Stimulated activated CD4-positive, alpha-beta T cell treated with anti-CD3 and anti-CD28 coated beads, TNF-alpha, amount 100 ng/mL, for 4 hours (primary cell): ENCODE results near the gene PIGQ.

Experiments
- DNase-seq, 3 experiments: peaks; one replicate each; pipeline ENCODE4 v3.0.0-alpha.2; 2020; ENCODE audit warnings: low read depth in 3 of 3

Gene PIGQ

DNA sequence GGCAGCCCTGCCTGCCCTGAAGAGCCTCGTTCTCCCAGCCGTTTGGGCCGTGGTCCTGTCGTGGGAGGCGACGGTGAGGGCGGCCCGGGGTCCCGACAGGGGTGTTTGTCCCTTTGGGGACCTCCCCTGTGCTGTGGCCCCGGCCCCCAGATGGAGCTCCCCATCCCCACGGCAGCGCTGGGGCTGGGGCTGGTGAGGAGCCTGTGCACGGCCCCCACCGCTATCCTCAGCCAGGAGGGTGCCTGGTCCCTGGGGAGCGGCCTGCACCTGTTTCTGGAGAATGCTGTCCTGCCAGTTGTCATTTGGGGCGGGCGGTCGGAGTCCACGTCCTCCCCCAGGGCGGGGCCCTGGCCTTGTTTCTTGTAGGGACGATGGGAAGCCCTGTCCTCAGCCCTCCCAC is 35.6 kb upstream of the PIGQ start:
- no peak for DNase-seq

DNA sequence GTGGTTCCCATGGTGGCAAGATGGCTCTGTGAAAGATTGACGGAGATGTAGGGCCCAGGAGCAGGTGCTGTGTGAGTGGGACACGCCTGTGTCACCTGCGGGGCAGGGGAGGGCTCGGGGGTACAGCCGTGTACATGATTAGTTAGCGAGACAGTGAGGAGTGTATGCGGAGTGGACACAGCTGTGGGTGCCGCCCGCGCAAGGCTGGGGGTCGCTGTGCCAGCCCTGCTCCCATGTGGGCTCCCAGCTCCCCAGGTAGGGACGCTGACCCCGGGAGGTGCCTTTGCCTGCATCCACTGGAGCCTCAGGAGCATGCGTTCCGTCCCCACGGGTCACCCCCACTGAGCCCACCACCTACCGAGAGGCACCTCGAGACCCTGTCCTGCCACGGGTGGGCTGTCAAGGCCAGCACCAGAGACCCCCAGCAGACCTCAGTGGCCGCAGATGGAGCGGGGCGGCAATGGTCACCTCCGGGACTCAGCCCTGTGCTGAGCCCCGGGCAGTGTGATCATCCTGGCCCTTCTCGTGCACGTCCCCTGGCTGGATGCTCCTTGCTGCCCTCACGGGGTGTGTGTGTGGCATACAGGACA is 34.8 kb upstream of the PIGQ start:
- no peak for DNase-seq

DNA sequence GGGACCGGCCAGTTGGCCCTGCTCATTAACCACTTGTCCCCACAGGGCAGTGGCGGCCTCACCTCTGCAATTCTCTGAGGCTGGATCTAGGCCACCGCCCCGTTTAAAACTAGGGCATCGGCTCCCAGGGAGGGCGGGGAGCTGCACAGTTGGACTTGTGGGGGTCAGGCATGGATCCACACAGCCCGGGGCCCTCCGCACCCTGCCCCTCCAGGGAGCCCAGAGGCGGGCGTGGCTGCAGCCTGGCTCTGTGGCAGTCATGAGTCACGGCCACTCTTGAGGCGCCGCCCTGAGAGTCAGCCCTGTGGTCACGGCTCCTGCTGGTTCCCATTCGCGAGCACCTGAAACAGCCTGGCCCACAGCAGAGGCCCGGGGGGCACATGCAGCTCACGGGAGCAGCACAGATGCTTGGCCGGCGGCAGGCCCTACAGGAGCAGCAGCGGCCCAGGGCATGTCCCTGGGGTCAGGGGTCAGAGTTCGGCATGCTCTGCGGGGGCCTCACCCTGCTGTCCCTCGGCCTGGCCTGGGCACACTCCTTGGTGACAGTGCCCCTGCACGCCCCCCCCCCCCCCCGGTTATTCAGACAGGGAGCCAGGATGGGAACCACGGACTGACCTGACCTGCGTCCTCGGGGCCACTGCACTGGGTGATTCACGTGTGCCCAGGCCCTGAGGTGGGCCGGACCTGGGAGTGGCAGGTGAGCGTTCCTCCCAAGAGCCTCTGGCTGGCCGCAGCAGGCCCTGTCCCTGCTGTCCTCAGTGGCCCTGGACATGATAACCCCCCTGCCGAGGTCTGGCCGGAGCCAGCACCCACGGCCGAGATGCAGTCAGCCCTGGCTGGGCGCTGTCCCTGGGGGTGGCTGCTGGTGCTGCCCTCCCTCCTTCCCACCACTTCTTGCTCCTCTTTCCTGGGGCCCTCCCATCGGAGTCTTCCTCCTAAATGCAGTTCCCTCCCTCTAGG is 34.0 kb upstream of the PIGQ start:
- no peak for DNase-seq

DNA sequence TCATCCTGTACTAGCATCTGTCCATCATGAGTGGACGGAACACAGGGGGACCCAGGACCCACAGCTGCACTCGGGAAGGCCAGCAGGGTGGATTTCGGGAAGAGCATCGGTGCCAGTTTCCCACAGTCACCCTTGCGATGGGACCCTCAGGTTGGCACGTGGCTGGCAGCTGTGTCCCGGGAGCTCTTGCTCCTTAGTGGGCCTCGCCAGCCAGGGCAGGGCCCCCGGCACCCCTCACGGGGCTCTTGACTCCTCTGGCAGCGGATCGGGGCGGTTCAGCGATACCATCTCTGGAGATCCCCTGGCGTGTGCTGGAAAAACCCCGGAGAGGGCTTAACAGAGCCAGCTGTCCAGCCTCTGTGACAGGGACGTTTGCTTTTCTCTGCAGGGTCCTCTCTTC is 33.0 kb upstream of the PIGQ start:
- no peak for DNase-seq

DNA sequence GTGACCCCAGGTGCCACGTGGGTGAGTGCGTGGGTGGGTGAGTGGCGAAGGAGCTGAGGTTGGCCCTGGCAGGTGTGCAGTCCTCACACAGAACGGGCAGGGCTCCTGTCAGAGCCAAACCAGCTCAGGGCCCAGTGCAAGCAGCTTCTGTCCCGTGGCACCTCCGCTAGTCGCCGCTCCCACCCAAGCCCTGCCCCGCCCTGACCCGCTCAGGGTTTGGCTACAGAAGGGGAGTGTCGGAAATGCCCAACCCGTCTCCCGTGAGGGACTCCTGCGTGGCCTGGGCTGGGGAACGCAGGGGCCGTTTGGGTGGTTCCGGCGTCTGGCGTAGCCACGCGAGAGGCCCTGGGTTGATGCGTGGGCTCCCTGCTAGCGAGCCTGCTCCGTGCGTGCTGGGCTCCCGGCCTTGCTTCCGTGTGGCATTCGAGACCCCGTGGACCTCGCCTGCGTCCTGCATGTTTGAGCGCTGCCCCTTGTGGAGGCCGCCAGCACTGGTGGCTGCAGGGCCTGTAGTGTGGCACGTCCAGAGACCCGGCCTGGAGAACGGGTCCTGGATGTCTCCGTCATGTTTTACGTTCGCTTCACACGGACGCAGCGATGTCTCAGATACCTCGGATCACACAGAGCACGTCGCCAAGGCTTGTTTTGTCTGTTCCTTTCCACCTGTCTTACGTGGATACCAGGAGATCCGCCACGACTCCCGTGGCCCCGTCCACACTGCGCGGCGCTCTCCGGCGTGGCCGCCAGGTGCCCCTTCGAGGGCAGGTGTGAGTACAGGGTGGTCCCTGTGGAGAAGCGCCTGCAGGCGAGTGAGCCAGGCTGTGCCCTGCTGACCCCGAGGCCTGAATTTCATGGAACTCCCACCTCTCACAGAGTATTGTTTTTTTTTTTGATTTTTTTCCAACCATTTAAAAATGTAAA is 32.1 kb upstream of the PIGQ start:
- no peak for DNase-seq

DNA sequence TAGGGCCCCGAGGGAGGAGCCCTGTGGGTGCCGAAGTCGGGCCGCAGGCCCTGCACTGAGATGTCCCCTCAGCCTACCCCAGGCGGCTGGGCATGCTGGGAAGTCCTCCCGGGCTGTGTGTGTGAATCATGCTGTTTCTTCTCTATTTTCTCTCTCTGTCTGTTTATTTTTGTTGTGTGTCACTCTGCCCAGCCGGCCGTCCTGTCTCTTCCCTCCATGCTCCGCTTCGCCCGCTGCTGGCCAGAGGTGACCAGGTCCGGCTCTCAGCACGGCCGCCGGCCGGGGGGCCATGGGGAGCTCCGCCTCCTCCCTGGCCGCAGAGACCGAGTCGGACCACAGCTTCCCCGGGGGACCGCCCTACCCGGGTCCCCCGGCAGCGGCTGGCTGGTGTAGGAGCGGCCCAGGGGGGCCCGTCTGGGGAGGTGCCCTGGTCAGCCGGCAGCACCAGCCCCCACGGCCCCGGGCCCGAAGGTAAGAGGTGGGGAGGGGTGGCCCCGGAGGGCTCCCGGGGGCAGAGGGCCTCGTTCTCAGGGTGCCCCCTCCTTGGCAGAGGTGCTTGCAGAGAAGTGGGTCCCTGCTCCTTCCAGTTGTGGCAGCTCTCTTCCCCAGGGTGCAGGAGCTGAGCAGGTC is 29.8 kb upstream of the PIGQ start:
- no peak for DNase-seq

DNA sequence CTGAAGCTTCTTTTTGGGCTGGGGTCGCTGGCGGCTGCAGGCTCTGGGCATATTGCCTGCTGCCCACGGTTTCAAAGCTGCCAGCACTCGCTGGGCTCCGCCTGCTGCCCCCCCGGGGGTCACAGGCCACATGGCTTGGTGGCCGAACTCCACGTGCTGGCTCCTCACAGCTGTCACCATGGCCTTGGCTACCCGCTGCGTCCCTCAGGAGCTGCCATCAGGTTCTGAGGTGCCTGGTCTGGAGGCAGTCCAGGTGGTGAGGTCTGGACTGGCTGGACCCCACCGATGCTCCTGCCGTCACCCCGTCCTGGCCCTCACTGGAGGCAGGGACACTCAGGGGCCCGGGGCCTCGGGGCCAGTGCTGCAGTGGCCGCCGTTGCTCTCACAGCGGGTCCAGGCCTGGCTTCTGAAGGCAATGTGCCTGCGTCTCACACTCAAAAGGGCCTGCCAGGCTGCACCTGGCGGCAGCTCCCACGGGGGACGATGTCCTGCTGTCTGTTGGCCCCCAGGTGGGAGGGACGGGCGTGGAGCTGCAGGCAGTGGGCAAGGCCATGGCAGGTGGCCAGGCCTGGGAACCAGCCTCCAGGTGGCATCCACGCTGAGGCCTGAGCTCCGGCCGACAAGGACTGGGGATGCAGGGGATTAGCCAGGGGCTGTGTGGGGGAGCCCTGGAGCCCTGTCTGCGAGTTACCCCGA is 29.0 kb upstream of the PIGQ start:
- DNase-seq = no peak

DNA sequence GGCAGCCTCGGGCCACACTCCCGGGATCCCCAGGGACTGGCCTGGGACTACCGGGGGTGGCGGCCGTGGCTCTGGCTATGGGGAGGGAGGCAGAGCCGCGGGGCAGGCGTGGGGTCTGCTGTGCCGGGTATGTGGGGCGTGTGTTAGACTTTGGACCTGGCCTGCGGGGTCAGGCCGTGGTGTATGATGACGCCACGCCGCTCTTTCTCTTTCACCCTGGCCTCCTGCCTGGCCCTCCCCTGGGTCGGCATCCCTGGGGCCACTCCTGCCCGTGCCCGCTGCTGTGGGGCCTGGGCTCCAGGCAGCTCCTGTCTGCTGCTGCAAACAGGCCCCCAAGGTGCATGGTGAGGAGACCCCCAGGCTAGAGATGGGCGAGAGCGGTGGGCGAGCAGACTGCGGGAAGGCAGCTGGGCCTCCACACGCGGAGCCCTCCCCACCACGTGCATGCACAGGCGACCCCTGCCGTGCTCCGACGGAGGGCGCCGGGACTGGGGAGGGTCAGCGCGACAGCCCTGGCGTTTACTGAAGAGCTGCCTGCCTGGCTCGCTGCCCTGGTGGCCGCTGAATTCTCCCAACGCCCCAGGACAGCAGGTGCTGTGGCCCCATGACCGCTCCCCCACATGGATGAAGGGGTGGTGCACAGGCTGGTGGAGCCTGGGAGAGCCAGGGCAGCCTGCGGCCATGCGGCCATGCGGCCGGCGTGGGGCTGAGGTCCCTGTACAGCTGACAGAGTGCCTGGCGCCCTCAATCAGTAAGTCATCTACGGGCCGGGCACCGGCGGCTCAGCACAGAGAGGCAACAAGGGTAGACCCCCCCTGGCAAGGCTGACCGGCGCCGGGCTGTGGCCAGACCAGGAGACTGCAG is 26.2 kb upstream of the PIGQ start:
- no peak for DNase-seq

DNA sequence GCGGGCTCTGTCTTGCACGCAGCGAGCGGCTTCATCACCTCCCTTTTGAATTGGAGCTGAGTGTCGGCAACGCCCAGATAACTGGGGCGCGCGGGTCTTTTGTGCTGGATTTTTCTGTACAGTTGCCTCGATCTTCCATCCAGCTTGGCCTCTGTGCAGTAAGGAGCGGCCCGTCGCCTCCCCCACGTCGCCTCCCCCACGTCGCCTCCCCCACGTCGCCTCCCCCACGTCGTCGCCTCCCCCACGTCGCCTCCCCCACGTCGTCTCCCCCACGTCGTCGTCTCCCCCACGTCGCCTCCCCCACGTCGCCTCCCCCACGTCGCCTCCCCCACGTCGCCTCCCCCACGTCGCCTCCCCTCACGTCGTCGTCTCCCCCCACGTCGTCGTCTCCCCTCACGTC is 25.3 kb upstream of the PIGQ start:
- no peak for DNase-seq

DNA sequence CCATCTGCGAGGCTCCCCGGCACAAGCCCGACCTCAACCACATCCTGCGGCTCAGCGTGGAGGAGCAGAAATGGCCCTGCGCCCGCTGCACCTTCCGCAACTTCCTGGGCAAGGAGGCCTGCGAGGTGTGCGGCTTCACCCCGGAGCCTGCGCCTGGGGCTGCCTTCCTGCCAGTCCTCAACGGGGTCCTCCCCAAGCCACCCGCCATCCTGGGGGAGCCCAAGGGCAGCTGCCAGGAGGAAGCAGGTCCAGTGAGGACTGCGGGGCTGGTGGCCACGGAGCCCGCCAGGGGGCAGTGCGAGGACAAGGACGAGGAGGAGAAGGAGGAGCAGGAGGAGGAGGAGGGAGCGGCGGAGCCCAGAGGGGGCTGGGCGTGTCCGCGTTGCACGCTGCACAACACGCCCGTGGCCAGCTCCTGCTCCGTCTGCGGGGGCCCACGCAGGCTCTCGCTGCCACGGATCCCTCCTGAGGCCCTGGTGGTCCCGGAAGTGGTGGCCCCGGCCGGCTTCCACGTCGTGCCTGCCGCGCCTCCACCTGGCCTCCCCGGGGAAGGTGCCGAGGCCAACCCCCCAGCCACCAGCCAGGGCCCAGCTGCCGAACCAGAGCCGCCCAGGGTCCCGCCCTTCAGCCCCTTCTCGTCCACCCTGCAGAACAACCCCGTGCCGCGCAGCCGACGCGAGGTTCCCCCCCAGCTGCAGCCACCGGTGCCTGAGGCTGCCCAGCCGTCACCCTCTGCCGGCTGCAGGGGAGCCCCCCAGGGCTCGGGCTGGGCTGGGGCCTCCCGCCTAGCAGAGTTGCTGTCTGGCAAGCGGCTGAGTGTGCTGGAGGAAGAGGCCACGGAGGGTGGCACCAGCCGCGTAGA is 22.6 kb upstream of the PIGQ start:
- peak in 1 of 3 experiments; percentile 26 for DNase-seq

DNA sequence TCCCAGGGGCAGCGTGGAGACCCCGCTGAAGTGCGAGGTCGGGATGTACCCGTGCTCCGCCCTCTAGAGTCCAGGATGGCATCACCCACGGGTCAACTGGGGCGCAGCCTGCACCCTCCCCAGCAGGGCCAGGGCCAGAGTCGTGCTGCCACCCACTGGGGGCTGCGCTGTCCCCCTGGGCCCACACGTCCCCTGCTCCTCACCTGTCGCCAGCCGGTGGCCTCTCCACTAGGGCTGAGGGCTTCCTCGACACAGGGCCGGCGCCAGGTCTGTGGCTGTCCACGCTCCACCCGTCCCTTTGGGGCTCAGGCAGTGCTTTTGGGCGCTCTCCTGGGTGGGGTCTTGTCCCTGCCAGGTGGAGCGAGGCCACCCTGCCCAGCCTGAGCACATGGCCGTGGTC is 21.2 kb upstream of the PIGQ start:
- no peak for DNase-seq

DNA sequence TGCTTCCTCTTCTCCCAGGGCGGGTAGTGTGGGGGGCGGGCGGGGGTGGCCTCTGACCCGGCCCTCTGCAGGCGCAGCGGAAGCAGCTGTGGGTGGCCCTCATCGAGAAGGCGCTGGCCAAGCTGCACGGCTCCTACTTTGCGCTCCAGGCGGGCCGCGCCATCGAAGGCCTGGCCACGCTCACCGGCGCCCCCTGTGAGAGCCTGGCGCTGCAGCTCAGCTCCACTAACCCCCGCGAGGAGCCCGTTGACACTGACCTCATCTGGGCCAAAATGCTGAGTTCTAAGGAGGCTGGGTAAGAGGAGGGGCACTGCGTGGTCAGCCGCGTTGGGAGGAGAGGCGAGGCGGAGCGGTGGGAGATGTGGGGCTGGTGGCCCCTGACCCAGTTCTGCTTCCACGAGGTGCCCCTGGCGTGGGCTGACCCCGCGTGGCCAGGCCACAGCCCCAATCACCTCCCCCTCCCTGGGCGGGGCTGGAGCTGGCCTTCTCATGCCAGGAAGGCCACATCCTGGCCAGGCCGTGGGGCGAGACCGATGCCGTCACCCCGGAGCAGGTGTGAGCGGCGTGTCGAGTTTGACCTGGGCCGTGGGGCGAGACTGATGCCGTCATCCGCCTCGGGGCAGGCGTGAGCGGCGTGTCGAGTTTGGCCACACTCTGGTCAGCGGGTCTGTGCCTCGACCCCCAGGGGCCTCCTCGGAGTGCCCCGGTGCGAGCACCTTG is 20.1 kb upstream of the PIGQ start:
- DNase-seq = no peak

DNA sequence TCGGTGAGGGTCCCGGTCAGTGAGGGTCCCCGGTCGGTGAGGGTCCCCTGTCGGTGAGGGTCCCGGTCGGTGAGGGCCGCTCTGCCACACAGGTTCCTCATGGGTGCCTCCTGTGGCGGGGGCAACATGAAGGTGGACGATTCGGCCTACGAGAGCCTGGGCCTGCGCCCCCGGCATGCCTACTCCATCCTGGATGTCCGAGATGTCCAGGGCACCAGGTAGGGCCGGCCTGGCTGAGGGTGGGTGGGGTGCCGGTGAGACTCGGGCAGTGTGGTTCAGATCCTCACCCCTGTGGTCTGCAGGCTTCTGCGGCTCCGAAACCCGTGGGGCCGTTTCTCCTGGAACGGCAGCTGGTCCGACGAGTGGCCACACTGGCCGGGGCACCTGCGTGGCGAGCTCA is 18.6 kb upstream of the PIGQ start:
- no peak for DNase-seq

DNA sequence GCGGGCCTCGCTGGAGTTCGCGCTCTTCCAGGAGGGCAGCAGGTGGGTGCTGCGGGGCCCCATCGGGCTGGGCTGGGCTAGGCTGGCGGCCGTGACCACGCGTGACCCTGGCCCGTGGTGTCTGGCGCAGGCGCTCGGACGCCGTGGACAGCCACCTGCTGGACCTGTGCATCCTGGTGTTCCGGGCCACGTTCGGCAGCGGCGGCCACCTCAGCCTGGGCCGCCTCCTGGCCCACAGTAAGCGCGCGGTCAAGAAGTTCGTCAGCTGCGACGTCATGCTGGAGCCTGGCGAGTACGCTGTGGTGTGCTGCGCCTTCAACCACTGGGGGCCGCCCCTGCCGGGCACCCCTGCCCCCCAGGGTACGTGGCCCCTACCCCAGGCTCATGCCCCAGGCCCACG is 17.6 kb upstream of the PIGQ start:
- no peak for DNase-seq

DNA sequence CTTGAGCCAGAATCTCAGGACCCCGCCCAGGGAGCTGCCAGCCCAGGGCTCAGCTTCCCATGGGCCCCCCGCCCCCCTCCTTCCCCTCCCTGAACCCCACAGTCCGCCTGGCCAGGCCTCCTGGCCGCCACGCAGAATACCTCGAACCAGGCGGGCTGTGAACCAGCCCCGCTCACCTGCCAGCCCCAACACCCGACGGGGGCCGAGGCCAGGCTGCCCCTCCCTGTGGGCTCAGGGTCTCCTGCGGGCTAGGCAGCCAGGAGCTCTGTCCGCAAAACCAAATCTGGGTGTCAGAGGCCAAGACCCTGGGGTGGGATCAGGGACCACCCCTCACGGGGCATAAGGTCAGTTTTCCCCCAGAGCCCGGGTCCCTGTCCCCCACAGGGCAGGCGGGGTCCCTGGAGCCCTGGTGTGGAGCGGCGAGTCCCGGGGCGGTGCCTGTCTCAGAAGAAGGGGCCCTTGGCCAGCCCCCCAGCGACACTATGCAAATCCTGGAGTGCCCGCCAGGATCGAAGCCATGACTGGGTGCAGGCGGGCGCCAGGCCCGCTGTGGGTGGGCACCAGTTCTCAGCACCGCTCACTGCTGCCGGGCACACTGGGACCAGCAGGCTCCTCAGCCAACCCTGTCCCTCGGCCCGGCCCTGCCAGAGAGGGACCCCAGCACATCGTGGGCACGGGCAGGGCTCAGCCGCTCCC is 16.0 kb upstream of the PIGQ start:
- no peak for DNase-seq

DNA sequence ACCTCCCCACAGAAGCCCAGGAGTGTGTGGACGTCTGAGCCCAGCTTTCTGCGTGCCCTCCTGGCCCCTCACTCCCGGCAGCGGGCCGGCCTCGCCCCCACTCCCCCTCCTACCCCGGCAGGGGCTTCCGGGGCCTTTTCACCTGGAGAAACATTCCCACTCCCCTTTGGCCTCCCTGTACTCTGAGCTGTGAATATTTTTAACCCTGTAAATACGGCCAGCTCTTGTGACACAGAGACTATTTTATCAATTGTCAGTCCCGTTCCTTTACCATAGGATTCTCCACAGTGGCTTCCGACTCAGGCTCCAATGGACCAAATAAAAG is 15.5 kb upstream of the PIGQ start:
- DNase-seq = no peak

DNA sequence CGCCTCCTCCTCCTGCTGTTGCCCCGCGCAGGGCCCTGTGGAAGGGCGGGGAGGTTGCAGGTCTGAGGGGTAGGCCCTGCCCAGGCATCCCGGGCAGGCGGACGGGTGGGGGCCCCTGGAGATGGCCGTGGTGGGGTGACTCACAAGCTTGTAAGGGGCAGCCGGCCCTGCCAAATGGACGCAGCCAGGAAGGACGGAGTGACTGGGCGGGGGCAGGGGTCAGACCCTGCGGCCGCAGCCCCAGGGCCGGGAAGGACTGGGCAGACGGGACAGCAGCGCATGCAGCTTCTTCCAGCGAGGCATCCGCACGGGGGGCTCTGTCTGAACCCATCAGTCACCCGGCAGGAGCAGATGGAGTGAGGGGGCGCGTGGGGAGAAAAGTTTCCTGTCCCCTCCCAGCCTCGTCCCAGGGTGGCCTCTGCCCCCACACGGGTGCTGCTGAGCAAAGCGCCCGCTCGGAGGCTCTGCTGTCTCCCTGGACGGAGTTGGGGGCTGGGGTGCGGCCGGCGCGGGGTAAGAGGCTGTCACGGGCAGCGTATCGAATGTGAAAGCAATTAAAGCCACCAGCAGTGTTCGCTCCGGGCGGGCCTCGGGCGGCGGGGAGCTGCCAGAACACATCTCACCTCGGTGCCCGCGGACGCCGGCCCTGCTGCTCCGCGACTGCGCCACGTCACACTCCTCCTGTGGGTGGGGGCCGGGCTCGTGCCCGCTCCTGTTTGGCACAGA is 15.0 kb upstream of the PIGQ start:
- DNase-seq = no peak
